HEK293T (cell line): ENCODE results near the gene HAVCR2.
"Not testable (repeated sequence)": the region's sequence is repeated elsewhere in the genome, so short reads cannot be mapped to it uniquely, and the experiment has no call there.

Experiments
- CTCF ChIA-PET: fragments of 350-600 bp; formaldehyde crosslinking; extraction: SDS; loops from one replicate; lab custom pipeline; 2021; ENCODE audit warnings: antibody characterized with exemption, inconsistent platforms; lab: Yijun Ruan, JAX
- POLR2A ChIA-PET: fragments of 350-600 bp; formaldehyde crosslinking; extraction: SDS; loops from one replicate; lab custom pipeline; 2020; ENCODE audit warnings: antibody characterized with exemption, inconsistent platforms; lab: Yijun Ruan, JAX
- DNase-seq: peaks from one replicate; pipeline ENCODE4 v3.0.0; 2012; ENCODE audit warnings: mixed read lengths; ENCODE audit errors: extremely low spot score
- ARNT ChIP-seq: fragments of 450-650 bp; IDR thresholded peaks from 2 replicates; pipeline ENCODE4 v1.6.1; 2017; ENCODE audit warnings: mild to moderate bottlenecking
- BHLHE40 ChIP-seq: fragments of 450-650 bp; IDR thresholded peaks from 2 replicates; pipeline ENCODE4 v1.6.1; 2016; ENCODE audit warnings: mild to moderate bottlenecking, moderate library complexity, borderline replicate concordance
- CTBP1 ChIP-seq: fragments of 450-650 bp; IDR thresholded peaks from 2 replicates; pipeline ENCODE4 v1.6.1; 2016; ENCODE audit warnings: borderline replicate concordance
- ELF4 ChIP-seq: fragments of 450-650 bp; IDR thresholded peaks from 2 replicates; pipeline ENCODE4 v1.6.1; 2017; ENCODE audit warnings: antibody characterized with exemption
- FOXA1 ChIP-seq: fragments of 450-650 bp; IDR thresholded peaks from 2 replicates; pipeline ENCODE4 v1.6.1; 2016; ENCODE audit warnings: mild to moderate bottlenecking
- FOXK2 ChIP-seq: fragments of 450-650 bp; IDR thresholded peaks from 2 replicates; pipeline ENCODE4 v1.6.1; 2016; ENCODE audit warnings: mild to moderate bottlenecking
- FOXM1 ChIP-seq: fragments of 450-650 bp; IDR thresholded peaks from 2 replicates; pipeline ENCODE4 v1.6.1; 2017; ENCODE audit warnings: mild to moderate bottlenecking, borderline replicate concordance
- HDGF ChIP-seq: fragments of 450-650 bp; IDR thresholded peaks from 2 replicates; pipeline ENCODE4 v1.6.1; 2017; ENCODE audit warnings: antibody characterized with exemption, borderline replicate concordance
- L3MBTL2 ChIP-seq: fragments of 450-650 bp; conservative IDR thresholded peaks from 2 replicates; pipeline ENCODE4 v1.6.1; 2016; ENCODE audit warnings: mild to moderate bottlenecking
- LEF1 ChIP-seq: fragments of 450-650 bp; IDR thresholded peaks from 2 replicates; pipeline ENCODE4 v1.6.1; 2017; ENCODE audit warnings: mild to moderate bottlenecking, borderline replicate concordance
- NFRKB ChIP-seq: fragments of 450-650 bp; IDR thresholded peaks from 2 replicates; pipeline ENCODE4 v1.6.1; 2016; ENCODE audit warnings: mild to moderate bottlenecking, moderate library complexity
- PKNOX1 ChIP-seq: fragments of 450-650 bp; IDR thresholded peaks from 2 replicates; pipeline ENCODE4 v1.6.1; 2016
- SP1 ChIP-seq: fragments of 450-650 bp; IDR thresholded peaks from 2 replicates; pipeline ENCODE4 v1.6.1; 2017
- SUZ12 ChIP-seq: fragments of 450-650 bp; IDR thresholded peaks from 2 replicates; pipeline ENCODE4 v1.6.1; 2016; ENCODE audit warnings: mild to moderate bottlenecking
- TARDBP ChIP-seq: fragments of 450-650 bp; IDR thresholded peaks from 2 replicates; pipeline ENCODE4 v1.6.1; 2016
- ZNF384 ChIP-seq: fragments of 450-650 bp; IDR thresholded peaks from 2 replicates; pipeline ENCODE4 v1.6.1; 2016

HAVCR2 gene

DNA sequence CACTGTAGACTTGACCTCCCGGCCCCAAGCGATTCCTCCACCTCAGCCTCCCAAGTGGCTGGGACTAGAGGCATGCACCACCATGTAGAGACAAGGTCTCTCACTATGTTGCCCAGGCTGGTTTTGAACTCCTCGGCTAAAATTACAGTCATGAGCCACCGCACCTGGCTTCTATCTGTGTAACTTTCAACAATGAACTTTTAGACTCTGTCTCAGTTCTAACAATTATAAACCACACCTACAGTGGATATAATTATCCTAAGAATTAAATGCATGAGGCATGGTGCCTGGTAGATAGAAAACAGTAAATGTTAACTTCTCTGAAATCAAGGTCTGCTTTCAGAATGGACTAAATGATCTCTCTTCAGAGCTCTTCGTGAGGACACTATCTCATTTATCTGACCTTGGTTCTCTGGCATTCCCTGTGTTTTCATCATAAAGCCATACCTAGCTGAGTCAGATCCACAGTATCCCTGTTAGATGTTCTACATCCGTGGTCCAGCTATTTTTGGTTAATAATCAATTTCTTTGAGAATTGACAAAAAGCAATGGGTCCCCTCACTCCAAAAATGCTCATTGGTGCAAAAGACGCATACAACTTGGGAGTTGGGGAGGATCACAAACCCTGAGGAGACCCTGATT lies 57.1 kb downstream of the HAVCR2 start:
- ChIA-PET CTCF (no interaction called here), POLR2A (no interaction called here)
- TF ChIP-seq CTBP1, result no peak
- TF ChIP-seq NFRKB, result no peak
- no peak for TF ChIP-seq PKNOX1
- TF ChIP-seq ZNF384, result no peak
- TF ChIP-seq FOXK2, result no peak
- TF ChIP-seq ARNT, result no peak
- no peak for TF ChIP-seq ELF4
- TF ChIP-seq LEF1, result no peak
- TF ChIP-seq L3MBTL2, result no peak
- TF ChIP-seq TARDBP, result no peak
- no peak for TF ChIP-seq SP1
- no peak for TF ChIP-seq SUZ12
- TF ChIP-seq BHLHE40, result no peak
- no peak for TF ChIP-seq FOXA1
- TF ChIP-seq HDGF, result no peak
- TF ChIP-seq FOXM1, result no peak
- no peak for DNase-seq

DNA sequence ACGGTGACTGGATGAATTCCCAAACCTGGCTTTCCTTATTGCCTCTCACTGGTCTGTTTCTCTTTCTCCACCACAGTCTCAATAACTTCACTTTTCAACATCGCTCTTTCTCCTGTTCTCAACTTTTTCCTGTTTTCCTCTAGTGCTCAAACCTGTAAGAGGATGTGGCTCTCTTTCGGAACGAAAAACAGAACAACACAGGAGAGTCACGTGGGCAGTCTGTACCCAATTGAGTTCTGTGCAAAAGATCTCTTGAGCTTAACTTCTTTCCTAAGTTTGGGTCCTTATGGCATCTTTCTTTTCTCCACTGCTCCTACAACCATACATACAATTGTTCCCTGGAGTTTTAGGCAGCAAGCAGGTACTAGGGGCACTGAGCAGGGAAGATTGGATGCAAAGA lies 58.8 kb downstream of the HAVCR2 start:
- DNase-seq, result no peak
- POLR2A ChIA-PET, result no interaction called here
- TF ChIP-seq TARDBP, result no peak
- TF ChIP-seq FOXA1, result no peak
- no peak for TF ChIP-seq ZNF384
- no peak for TF ChIP-seq L3MBTL2
- no peak for TF ChIP-seq ARNT
- TF ChIP-seq ELF4, result no peak
- no peak for TF ChIP-seq FOXM1
- TF ChIP-seq SUZ12, result no peak
- TF ChIP-seq PKNOX1, result no peak
- TF ChIP-seq NFRKB, result no peak
- no peak for TF ChIP-seq CTBP1
- TF ChIP-seq FOXK2, result no peak
- TF ChIP-seq LEF1, result no peak
- no peak for TF ChIP-seq HDGF
- TF ChIP-seq BHLHE40, result no peak
- TF ChIP-seq SP1, result no peak
- CTCF ChIA-PET, result no interaction called here

DNA sequence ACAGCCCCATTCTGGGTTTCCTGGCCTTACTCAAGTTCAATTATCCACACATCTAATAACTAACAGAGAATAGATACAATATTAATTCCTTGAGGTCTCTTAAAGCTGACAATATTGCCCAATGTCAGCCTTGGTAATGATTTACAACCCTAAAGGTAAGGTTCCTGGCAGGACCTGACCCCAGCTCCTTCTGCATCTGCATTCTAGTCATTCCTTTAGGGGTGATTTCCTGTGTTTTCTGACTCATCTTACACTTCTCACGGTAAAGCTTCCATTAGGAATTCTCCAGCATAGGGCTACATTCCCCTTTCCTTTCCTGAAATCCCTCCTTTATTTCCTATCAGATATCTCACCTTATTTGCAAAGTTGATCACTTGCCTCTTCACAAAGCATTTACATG lies 59.2 kb downstream of the HAVCR2 start:
- TF ChIP-seq SP1 (no peak), LEF1 (no peak), FOXA1 (no peak), NFRKB (no peak), SUZ12 (no peak), ARNT (no peak), HDGF (no peak), BHLHE40 (no peak), L3MBTL2 (no peak)
- ChIA-PET POLR2A (no interaction called here), CTCF (no interaction called here)
- no peak for DNase-seq

GRCh38 chr5:157047898-157048297 lies 60.9 kb downstream of the HAVCR2 start:
- no peak for TF ChIP-seq SUZ12
- no peak for TF ChIP-seq CTBP1
- TF ChIP-seq LEF1, result no peak
- TF ChIP-seq NFRKB, result no peak
- TF ChIP-seq BHLHE40, result no peak
- no peak for TF ChIP-seq FOXM1
- no peak for TF ChIP-seq ELF4
- CTCF ChIA-PET, result interaction anchor here (0.6 kb wide), 1 partner anchor 113 kb away, joined by 3 read pairs; no protein-coding TSS in a partner anchor
- POLR2A ChIA-PET, result no interaction called here
- DNase-seq, result no peak

DNA sequence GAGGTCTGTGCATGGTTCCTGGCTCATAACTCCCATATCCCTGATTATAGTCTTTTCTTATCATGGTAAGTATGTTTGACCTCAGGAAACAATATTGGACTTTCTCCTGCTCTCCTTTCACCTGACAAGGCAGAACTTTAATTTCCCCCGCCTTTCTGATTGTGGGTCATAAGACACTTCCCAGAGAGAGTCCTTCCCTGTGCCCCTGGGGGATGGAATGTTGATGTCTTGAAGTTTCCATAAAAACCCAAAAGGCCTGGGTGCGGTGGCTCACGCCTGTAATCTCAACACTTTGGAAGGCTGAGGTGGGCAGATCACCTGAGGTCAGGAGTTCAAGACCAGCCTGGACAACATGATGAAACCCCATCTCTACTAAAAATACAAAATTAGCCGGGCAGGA lies 61.8 kb downstream of the HAVCR2 start:
- DNase-seq, POLR2A ChIA-PET: not testable (repeated sequence)
- CTCF ChIA-PET, result interaction anchor here (0.6 kb wide), 1 partner anchor 112 kb away, joined by 3 read pairs; no protein-coding TSS in a partner anchor

GRCh38 chr5:157046041-157046440 lies 62.8 kb downstream of the HAVCR2 start:
- POLR2A ChIA-PET, result no interaction called here
- DNase-seq, result no peak
- CTCF ChIA-PET, result no interaction called here
- TF ChIP-seq BHLHE40, result no peak
- no peak for TF ChIP-seq CTBP1
- TF ChIP-seq FOXK2, result no peak
- no peak for TF ChIP-seq ZNF384
- no peak for TF ChIP-seq ARNT
- no peak for TF ChIP-seq L3MBTL2
- TF ChIP-seq NFRKB, result no peak
- no peak for TF ChIP-seq FOXM1
- TF ChIP-seq SP1, result no peak
- TF ChIP-seq TARDBP, result no peak
- TF ChIP-seq LEF1, result no peak
- no peak for TF ChIP-seq SUZ12

GRCh38 chr5:157045601-157046000 lies 63.2 kb downstream of the HAVCR2 start:
- no peak for DNase-seq
- no peak for TF ChIP-seq PKNOX1
- TF ChIP-seq ZNF384, result no peak
- no peak for TF ChIP-seq FOXM1
- TF ChIP-seq FOXA1, result no peak
- no peak for TF ChIP-seq CTBP1
- TF ChIP-seq TARDBP, result no peak
- no peak for TF ChIP-seq ARNT
- no peak for TF ChIP-seq LEF1
- CTCF ChIA-PET, result no interaction called here
- POLR2A ChIA-PET, result no interaction called here
